Panc1 (cell line): ENCODE measurements around the gene KIF26B. TPM values are rescaled to one million over a fixed set of nuclear protein-coding genes. Genes with fewer than 3 reads are reported as not detected.

Experiments
- ATAC-seq: fragments of 200-7000 bp; cut with Tn5 transposase; 2 replicates; pipeline ENCODE4 v1.9.1; 2020; ENCODE audit warnings: mild to moderate bottlenecking, moderate library complexity
- BruUV-seq: library from RNA; stranded (reverse); fragments of 400-500 nt; replicated peaks from 2 replicates; lab custom pipeline; 2021; lab: Mats Ljungman, UMichigan
- CTCF ChIA-PET: fragments of 300-600 bp; sonication (Branson Sonifier 250); formaldehyde crosslinking; loops from one replicate; lab custom pipeline; 2022; ENCODE audit warnings: antibody characterized with exemption; lab: Charles Lee
- POLR2A ChIA-PET: fragments of 300-600 bp; sonication (Branson Sonifier 250); formaldehyde crosslinking; loops from one replicate; lab custom pipeline; 2022; ENCODE audit warnings: antibody characterized with exemption; lab: Charles Lee
- DNase-seq: peaks from one replicate; pipeline ENCODE4 v3.0.0-alpha.2; 2010; ENCODE audit warnings: low read depth, low spot score
- H3K27ac ChIP-seq: 2 replicates; pipeline ENCODE4 v1.5.1; 2011; ENCODE audit warnings: mild to moderate bottlenecking, low read length, inconsistent platforms
- H3K27me3 ChIP-seq: fragments of 200-500 bp; sonication (Bioruptor generic); 2 replicates; pipeline ENCODE4 v1.6.0; 2014; ENCODE audit warnings: low read length, inconsistent platforms; ENCODE audit not compliant: control insufficient read depth, insufficient read depth
- H3K36me3 ChIP-seq: fragments of 200-500 bp; sonication (Bioruptor generic); 2 replicates; pipeline ENCODE4 v1.5.1; 2014; ENCODE audit warnings: inconsistent platforms, mild to moderate bottlenecking, low read length, moderate library complexity; ENCODE audit not compliant: control insufficient read depth, insufficient read depth
- H3K4me1 ChIP-seq: 2 replicates; pipeline ENCODE4 v1.5.1; 2011; ENCODE audit warnings: inconsistent platforms, mild to moderate bottlenecking, low read length, moderate library complexity; ENCODE audit not compliant: control insufficient read depth, insufficient read depth
- H3K4me3 ChIP-seq, 2 experiments: 2 replicates each; pipeline ENCODE4 v1.5.1; 2011 to 2012; ENCODE audit warnings: low read depth in 2 of 2, low read length in 2 of 2, mild to moderate bottlenecking in 2 of 2, inconsistent platforms in 1 of 2, moderate library complexity in 1 of 2
- H3K9me3 ChIP-seq: fragments of 200-500 bp; sonication (Bioruptor generic); 2 replicates; pipeline ENCODE4 v1.5.1; 2014; ENCODE audit warnings: low read depth, mild to moderate bottlenecking, inconsistent platforms, low read length, moderate library complexity; ENCODE audit not compliant: control insufficient read depth, insufficient read depth
- POLR2AphosphoS5 ChIP-seq: IDR thresholded peaks from 2 replicates; pipeline ENCODE4 v1.6.1; 2012; ENCODE audit warnings: mild to moderate bottlenecking, low read depth, low read length, moderate library complexity
- REST ChIP-seq, 2 experiments: IDR thresholded peaks; 2 replicates each; pipeline ENCODE4 v1.6.1; 2011 to 2012; ENCODE audit warnings: low read depth in 2 of 2, control low read depth in 1 of 2, low read length in 1 of 2, mild to moderate bottlenecking in 1 of 2, moderate library complexity in 1 of 2; ENCODE audit not compliant: insufficient read depth in 1 of 2
- SIN3A ChIP-seq: IDR thresholded peaks from 2 replicates; pipeline ENCODE4 v1.6.1; 2012; ENCODE audit warnings: low read depth, mild to moderate bottlenecking, low read length, moderate library complexity, borderline replicate concordance; ENCODE audit not compliant: insufficient read depth
- TCF7L2 ChIP-seq: IDR thresholded peaks from 2 replicates; pipeline ENCODE4 v1.6.1; 2011; ENCODE audit warnings: mild to moderate bottlenecking, low read depth, low read length, inconsistent platforms
- in situ Hi-C: cut with HindIII; loops from 2 replicates; pipeline ENCODE4 v1.10.0; 2016; ENCODE audit warnings: low sequenced_read_pairs, low pct_unique_long_range_greater_than_20kb
- intact Hi-C: fragments of 100-400 bp; cut with micrococcal nuclease; formaldehyde crosslinking; loops from one replicate; pipeline ENCODE4 v1.10.0; 2022; ENCODE audit not compliant: unreplicated experiment
- total RNA-seq: library from RNA; stranded (reverse); gene quantifications from one replicate; pipeline ENCODE4 v1.2.1, GENCODE V29; 2021; ENCODE audit not compliant: unreplicated experiment
- TF ChIP-seq, protein P1 (sequence below): fragments of 450-650 bp; IDR thresholded peaks from 2 replicates; pipeline ENCODE4 v1.5.1; 2017; ENCODE audit warnings: mild to moderate bottlenecking

Gene KIF26B
- total RNA-seq, 1 experiment from 2014 or later, result 0.33 TPM

DNA sequence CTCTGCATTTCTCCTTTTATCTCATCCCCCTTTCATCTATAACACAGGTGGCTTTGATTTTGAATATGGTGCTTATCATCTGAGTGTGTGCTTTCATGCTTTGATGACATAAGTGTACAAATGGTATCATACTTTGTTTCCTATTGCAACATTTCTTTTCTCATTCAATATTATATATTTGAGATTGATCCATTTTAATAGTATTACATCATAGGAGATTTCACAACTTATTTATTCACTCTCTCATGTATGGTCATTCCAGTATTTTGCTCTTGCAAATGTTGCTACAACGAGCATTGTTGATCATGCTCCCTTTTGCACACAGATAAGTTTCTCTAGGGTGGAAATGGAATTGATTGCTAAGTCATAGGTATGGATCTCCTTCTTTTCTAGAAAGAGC lies 302.8 kb downstream of the KIF26B start:
- H3K36me3 ChIP-seq, result no peaks in the 10 kb centered on the region
- H3K9me3 ChIP-seq, result no peaks in the 10 kb centered on the region
- POLR2A ChIA-PET, result no interaction called here
- no peaks in the 10 kb centered on the region for H3K4me1 ChIP-seq
- no peak overlapping the region for H3K4me3 ChIP-seq
- TF ChIP-seq SIN3A (no peak), REST (IDR thresholded peaks at IDR 0.05; ENCODE audit: insufficient read depth in 1 of 2, low read depth in 2 of 2, low read length in 1 of 2) (no peak), TCF7L2 (no peak), POLR2AphosphoS5 (no peak)
- TF ChIP-seq, protein P1, sequence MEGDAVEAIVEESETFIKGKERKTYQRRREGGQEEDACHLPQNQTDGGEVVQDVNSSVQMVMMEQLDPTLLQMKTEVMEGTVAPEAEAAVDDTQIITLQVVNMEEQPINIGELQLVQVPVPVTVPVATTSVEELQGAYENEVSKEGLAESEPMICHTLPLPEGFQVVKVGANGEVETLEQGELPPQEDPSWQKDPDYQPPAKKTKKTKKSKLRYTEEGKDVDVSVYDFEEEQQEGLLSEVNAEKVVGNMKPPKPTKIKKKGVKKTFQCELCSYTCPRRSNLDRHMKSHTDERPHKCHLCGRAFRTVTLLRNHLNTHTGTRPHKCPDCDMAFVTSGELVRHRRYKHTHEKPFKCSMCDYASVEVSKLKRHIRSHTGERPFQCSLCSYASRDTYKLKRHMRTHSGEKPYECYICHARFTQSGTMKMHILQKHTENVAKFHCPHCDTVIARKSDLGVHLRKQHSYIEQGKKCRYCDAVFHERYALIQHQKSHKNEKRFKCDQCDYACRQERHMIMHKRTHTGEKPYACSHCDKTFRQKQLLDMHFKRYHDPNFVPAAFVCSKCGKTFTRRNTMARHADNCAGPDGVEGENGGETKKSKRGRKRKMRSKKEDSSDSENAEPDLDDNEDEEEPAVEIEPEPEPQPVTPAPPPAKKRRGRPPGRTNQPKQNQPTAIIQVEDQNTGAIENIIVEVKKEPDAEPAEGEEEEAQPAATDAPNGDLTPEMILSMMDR, result no peak
- in situ Hi-C loops, result no loop called here
- no peak overlapping the region for H3K27ac ChIP-seq
- peaks cover 6% of the 10 kb centered on the region for H3K27me3 ChIP-seq
- intact Hi-C loops, result no loop called here
- CTCF ChIA-PET, result no interaction called here
- DNase-seq, result no peak
- no peak for ATAC-seq
- no TSS peak for BruUV-seq

GRCh38 chr1:245458234-245458633 lies 303.4 kb downstream of the KIF26B start:
- H3K27me3 ChIP-seq, result peaks cover 6% of the 10 kb centered on the region
- in situ Hi-C loops (no loop called here), intact Hi-C loops (no loop called here)
- H3K36me3 ChIP-seq, result no peaks in the 10 kb centered on the region
- H3K4me3 ChIP-seq, result no peak overlapping the region
- H3K9me3 ChIP-seq, result no peaks in the 10 kb centered on the region
- POLR2A ChIA-PET, result no interaction called here
- ATAC-seq (no peak), DNase-seq (no peak)
- no TSS peak for BruUV-seq
- no peak for TF ChIP-seq TCF7L2
- no peak for TF ChIP-seq REST (IDR thresholded peaks at IDR 0.05; ENCODE audit: insufficient read depth in 1 of 2, low read depth in 2 of 2, low read length in 1 of 2)
- TF ChIP-seq POLR2AphosphoS5, result no peak
- TF ChIP-seq, protein P1, result no peak
- no peak for TF ChIP-seq SIN3A
- no peak overlapping the region for H3K27ac ChIP-seq
- CTCF ChIA-PET, result no interaction called here
- no peaks in the 10 kb centered on the region for H3K4me1 ChIP-seq
